ENCODE measurements around the gene DBF4B.
"Not testable (repeated sequence)": the region's sequence is repeated elsewhere in the genome, so short reads cannot be mapped to it uniquely, and the experiment has no call there.

Gene DBF4B

DNA sequence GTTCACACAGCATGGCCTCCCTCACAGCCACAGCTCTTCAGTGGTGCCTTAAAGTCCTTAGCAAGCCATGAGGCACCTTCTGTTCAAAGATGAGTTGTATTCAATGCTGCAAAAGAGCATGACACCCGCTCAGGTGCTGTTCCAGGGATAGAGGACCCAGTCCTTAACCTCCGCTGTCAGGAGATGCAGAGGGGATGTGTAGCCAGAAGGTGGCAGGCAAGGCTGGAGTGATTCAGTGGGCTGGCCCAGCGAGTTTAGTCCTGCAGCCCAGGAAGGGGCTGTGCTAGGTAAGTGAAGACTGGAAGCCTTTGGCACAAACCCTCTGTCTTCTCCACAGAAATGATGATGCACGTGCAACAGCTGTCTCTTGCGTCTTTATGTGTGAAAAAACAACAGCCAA is 25.3 kb downstream of the DBF4B start:
- FAIRE-seq: no peak

DNA sequence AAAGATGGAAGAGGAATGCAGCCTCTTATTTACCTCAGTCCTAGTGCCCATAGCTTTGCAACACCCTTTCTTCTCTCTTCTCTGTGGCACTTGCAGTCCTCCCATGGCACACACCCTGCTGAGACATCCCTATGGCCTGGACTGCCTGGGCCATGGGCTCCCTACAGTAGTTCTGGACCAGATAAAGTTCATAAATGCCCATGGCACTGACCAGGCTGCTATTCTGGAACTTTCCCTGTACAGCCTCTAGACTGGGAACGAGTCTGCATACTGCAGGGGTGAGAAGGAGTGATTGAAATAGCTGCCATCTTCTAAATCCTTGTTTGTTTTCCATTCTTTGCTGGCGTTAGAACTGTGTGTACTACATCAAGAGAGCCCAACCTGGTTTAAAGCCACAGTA is 25.8 kb downstream of the DBF4B start:
- no peak for FAIRE-seq

DNA sequence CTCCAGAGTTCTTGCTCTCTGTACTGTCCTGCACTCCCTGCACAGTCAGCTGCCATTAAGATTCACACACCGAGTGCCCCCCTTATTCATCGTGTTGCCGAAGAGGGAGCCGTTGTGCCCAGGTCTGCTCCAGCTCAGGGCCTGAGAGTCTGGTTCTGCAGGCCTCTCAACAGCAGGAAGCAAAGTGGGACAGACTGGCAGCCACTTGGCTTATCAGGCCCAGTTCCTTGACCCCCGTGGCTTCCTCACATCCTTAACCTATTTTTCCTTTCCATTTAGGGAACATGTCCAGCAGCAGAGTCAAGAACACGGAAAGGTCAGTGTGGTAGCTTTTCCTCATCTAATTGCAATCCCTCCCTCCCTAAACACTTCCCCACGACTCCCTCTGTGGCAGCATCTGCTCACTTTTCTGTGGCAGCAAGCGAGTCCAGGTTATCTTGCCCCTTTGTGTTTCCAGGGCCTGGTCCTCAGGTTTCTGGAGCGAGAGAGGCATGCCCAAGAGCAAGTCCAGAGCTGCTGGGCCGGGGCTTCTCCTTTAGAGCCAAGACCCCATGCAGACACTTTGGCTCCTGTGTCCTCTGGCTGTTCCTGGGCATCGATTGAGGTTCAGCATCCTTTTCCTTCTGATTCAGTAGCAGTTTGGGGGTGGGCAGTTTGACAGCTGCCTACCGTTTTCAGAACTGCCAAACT is 28.2 kb downstream of the DBF4B start:
- no peak for FAIRE-seq

DNA sequence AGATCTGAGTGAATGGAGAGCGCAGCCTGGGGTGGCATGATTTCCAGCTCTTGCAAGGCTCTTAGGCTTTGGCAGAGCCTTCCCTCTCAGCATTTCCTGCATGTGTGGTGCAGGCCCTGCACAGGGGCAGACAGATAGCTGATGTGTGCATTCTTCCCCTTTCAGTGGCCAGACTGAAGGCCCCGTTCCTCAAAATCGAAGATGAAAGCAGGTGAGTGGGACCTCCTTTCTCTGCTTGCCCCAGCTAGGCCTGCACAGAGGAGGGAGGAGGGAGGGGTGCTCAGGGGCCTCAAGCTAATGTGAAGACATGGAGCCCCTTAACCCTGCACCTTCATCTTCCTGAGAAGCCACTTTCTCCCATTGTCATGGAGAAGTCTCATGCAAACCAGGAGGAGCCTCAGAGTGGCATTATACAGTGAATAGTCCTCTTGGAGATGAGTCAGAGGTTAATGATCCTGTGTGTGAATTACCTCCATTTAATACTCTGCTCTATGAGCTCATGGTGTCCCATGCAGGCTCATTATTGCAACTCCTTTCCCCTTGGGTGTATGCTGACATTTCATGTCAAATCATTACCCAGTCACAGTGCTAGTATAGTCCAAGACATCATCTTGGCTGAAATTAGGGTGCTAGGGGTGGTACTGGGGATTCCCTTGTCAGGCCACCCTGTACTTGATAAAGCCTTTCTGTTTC is 29.9 kb downstream of the DBF4B start:
- FAIRE-seq: no peak

GRCh38 chr17:44741316-44741715 is 32.9 kb downstream of the DBF4B start:
- FAIRE-seq: no peak

GRCh38 chr17:44745301-44745700 is 36.8 kb downstream of the DBF4B start:
- no peak for FAIRE-seq

- FAIRE-seq: not testable (repeated sequence)
These were observed 37.3 kb downstream of the DBF4B start for GRCh38 chr17:44745738-44746137.

DNA sequence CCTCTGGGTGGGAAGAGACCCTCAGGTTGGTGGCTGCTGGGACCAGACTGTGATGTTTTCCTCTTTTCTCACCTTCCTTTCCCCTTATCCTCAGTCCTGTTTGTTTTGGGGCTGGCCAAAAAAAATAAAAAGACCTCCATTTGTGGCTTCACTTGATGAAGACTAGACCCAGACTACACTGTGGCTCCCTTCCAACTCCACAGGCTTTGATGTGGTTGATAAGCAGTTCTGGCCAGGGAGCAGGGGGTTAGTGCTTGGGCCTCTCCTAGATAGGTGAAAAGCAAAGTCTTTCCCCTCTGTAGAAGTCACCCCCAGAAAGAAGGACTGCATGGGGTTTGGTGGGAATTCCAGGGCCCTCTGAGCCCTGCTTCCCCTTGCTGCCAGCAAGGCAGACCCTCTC is 39.1 kb downstream of the DBF4B start:
- no peak for FAIRE-seq

DNA sequence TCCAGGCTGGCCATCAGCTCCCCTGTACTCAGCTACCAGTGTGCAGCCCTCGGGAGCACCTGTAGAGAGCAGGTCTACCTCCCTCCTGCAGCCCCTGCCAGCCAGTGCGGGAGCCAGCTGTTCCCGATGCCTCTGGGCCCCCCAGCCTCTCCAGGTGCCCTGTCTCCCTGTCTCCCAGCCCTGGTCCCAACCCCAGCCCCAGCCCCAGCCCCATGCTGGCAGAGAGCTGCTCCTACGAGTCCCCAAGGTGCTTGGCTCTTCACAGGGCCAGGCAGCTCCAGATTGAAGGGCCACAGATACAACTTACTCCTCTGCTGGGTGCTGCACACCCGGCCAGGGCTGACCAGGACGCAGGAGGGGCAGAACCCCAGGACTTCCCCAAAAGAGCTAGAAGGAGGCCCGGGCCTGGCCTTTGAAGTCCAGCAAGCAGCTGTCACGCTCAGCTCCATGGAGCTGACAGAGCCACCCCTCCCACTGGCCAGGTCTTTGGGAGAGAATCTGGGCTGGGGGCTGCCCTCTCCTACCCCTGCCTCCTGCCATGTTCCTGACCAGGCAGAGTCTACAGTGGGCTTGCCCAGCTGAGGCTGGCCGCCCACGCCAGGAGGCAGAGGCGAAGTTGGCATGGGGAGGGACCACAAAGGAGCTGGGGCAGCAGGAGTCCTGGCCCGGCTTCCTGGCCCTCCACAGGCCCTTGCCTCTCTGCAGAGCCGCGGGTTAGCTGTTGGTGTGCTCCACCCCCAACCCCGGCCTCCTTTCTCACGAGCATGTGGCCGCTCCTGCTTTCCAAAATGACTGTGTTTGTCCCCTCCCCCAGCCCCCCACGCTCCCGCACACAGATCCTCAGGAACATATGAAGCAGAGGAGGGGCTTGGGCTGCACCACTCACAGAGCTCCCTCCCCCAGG is 40.9 kb downstream of the DBF4B start:
- no peak for FAIRE-seq

GRCh38 chr17:44749980-44750318 is 41.5 kb downstream of the DBF4B start:
- no peak for FAIRE-seq

- no peak for FAIRE-seq
These were observed 42.9 kb downstream of the DBF4B start for GRCh38 chr17:44751331-44751730.

DNA sequence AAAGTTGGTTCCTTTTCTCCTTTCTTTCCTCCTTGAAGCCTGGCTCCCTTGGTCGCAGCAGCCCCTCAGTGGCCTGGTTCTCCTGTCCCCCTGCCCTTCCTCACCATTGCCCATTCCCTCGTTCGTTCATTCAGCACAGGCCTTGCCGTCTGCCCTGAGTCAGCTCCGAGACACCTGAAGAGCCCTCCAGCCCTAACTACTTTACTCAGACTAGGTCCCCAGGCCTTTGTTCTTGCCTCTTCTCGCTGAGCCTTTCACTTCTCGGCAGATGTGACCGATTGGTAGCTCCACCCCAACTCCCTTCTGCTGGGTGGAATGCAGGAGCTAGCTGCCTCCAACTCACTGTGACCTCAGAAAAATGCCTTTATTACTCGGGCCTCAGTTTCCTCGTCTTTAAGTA is 43.3 kb downstream of the DBF4B start:
- no peak for FAIRE-seq

GRCh38 chr17:44752953-44753861 is 44.7 kb downstream of the DBF4B start:
- no peak for FAIRE-seq

DNA sequence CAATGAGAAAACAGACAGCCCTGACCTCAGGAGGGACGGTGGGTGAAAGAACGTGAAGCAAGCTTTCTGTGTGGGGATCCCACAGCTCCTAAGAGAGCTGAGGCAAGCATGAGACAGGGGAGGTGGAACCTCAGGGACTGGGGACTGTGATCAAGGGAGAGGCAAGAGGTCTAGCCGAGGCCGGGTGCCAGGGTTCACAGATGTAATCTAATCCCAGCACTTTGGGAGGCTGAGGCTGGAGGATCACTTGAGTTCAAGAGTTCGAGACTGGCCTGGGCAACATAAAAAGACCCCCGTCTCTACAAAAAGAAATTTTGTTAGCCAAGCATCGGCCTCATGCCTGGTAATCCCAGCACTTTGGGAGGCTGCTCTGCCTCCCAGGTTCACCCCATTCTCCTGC is 45.8 kb downstream of the DBF4B start:
- FAIRE-seq: no peak

- FAIRE-seq: not testable (repeated sequence)
These were observed 46.7 kb downstream of the DBF4B start for GRCh38 chr17:44755180-44755579.

DNA sequence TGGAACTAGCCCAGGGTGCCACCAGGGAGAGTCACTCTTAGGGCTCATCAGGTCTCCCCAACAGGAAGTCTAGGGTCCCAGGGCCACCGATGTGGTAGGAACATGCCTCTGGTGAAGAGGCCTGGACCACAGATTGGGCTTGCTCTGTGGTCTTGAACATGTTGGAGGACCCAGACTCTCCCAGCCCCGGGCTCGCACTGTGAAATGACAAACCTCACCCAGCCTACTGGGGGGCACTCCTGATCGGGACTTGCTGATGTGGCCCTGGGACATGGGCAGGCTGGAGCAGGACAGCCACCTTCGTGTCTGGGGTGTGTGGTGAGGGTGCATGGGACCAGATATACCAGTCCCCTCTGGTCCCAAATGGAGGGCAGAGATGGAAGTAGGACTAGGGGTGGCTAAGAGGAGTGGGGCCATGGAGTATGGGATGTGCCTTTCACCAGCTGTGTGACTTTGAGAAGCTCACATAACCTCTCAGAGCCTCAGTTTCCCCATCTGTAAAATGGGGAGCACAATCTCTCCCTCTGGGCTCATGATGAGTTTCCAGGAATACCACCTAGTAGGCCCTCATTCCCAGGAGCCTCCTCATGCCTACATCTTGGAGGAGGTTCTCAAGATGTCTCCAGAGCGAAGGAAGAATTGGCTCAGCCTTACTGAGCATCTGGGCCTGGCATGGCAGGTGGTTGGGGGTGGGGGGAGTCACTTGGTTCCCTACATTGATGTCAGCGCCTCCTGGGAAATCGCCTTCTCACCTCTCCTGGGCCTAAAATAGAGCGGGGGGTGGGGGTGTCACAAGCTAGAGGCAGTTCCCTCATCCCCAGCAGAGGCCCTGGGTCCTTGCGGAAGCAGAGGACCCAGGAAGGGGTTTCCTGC is 48.8 kb downstream of the DBF4B start:
- FAIRE-seq: no peak

DNA sequence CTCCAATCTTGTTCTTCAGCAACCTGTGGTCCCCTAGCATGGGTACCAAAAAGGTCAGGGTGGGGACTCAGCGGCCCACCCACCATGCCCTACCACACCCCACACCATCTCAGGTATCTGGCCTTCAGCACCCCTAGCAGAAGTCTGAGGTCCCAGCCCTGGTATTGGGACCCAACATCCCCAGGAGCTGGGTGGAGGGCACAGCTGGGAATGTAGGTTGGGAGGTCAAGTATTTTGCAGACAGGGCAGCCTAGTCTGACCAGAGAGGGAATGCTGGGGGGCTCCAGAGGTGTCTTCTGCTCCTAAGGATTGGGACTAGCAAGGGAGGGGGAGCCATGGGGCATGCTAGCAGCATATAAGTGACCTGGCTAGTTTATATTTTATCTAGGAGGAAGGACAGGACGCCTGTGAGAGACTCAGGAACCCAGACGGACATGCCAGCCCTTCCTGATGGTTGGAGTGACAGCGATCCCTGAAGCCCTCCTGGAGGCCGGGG is 49.5 kb downstream of the DBF4B start:
- no peak for FAIRE-seq

DNA sequence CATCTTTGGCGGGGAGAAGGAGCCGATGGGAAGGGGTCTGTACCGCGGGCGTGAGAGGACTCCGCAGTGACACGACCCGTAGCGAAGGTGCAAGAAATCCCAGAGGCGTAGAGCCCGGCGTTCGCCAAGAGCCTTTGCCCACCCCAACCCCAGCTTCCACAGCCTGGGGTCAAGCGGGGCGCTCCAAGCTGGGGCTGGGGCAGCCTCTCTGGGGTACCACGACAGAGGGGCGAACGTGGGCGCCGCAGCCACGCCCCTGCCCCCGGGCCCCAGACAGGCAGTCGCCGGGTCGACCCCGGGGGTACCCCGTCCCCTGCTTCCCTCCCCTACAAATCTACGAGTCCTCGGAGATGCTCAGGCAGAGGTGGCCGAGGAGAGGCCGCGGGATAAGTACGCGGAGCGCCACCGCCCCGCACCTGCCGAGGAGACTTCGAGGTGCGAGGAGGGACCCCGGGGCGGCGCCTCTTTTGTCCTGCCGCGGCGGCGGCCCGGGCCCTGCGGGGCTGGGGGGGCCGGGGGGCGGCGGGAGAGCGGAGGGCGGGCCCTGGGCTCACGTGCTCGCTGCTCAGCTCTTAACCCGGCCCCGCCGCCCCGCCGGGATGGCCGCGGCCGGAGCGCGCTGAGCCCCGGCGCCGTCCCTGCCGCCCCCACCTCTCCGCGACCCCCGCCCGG is 50.1 kb downstream of the DBF4B start, which contains the start of gene ADAM11:
Gene ADAM11 (plus strand): TSS at position 575 of the 672 bp plus-strand sequence. CDS start 212 bp downstream, outside the sequence.
- FAIRE-seq: no peak

- no peak for FAIRE-seq
These were observed 50.8 kb downstream of the DBF4B start for GRCh38 chr17:44759086-44759915.

GRCh38 chr17:44759916-44760243 is 51.4 kb downstream of the DBF4B start:
- FAIRE-seq: no peak

Measured in islet of Langerhans (tissue), 1 donor.